HEK293 (cell line): ENCODE results near the gene PCGF1.

Experiments used
- GLI4 ChIP-seq: fragments of 450-650 bp; formaldehyde crosslinking; IDR thresholded peaks from 2 replicates; pipeline ENCODE4 v1.5.1; 2016; ENCODE audit warnings: missing biosample characterization, missing genetic modification characterization
- KLF16 ChIP-seq: fragments of 450-650 bp; formaldehyde crosslinking; IDR thresholded peaks from 2 replicates; pipeline ENCODE4 v1.5.1; 2017; ENCODE audit warnings: missing biosample characterization, missing genetic modification characterization
- MZF1 ChIP-seq: fragments of 450-650 bp; formaldehyde crosslinking; IDR thresholded peaks from 2 replicates; pipeline ENCODE4 v1.5.1; 2017; ENCODE audit warnings: missing biosample characterization, missing genetic modification characterization, borderline replicate concordance
- SP2 ChIP-seq: fragments of 450-650 bp; formaldehyde crosslinking; IDR thresholded peaks from 2 replicates; pipeline ENCODE4 v1.5.1; 2016; ENCODE audit warnings: missing biosample characterization, missing genetic modification characterization
- SP3 ChIP-seq: fragments of 450-650 bp; formaldehyde crosslinking; IDR thresholded peaks from 2 replicates; pipeline ENCODE4 v1.5.1; 2016; ENCODE audit warnings: missing biosample characterization, missing genetic modification characterization
- TRIM28 ChIP-seq: IDR thresholded peaks from 2 replicates; pipeline ENCODE4 v1.6.1; 2011; ENCODE audit warnings: low read length, control low read depth, borderline replicate concordance
- ZBTB7A ChIP-seq: fragments of 450-650 bp; formaldehyde crosslinking; IDR thresholded peaks from 2 replicates; pipeline ENCODE4 v1.5.1; 2016; ENCODE audit warnings: low read depth, missing biosample characterization, missing genetic modification characterization
- ZFHX2 ChIP-seq: fragments of 450-650 bp; formaldehyde crosslinking; conservative IDR thresholded peaks from 2 replicates; pipeline ENCODE4 v1.5.1; 2016; ENCODE audit warnings: missing biosample characterization, missing genetic modification characterization
- ZFP41 ChIP-seq: fragments of 450-650 bp; formaldehyde crosslinking; IDR thresholded peaks from 2 replicates; pipeline ENCODE4 v1.5.1; 2016; ENCODE audit warnings: missing biosample characterization, missing genetic modification characterization, borderline replicate concordance
- ZNF10 ChIP-seq: fragments of 450-650 bp; formaldehyde crosslinking; IDR thresholded peaks from 2 replicates; pipeline ENCODE4 v1.5.1; 2017; ENCODE audit warnings: missing biosample characterization, missing genetic modification characterization
- ZNF157 ChIP-seq: fragments of 450-650 bp; formaldehyde crosslinking; IDR thresholded peaks from 2 replicates; pipeline ENCODE4 v1.5.1; 2016; ENCODE audit warnings: missing biosample characterization, missing genetic modification characterization
- ZNF214 ChIP-seq: fragments of 450-650 bp; formaldehyde crosslinking; IDR thresholded peaks from 2 replicates; pipeline ENCODE4 v1.5.1; 2017; ENCODE audit warnings: missing biosample characterization, mild to moderate bottlenecking, missing genetic modification characterization, borderline replicate concordance
- ZNF223 ChIP-seq: fragments of 450-650 bp; formaldehyde crosslinking; IDR thresholded peaks from 2 replicates; pipeline ENCODE4 v1.5.1; 2016; ENCODE audit warnings: missing biosample characterization, missing genetic modification characterization
- ZNF24 ChIP-seq: fragments of 450-650 bp; formaldehyde crosslinking; IDR thresholded peaks from 2 replicates; pipeline ENCODE4 v1.5.1; 2016; ENCODE audit warnings: missing biosample characterization, missing genetic modification characterization
- ZNF311 ChIP-seq: fragments of 450-650 bp; formaldehyde crosslinking; IDR thresholded peaks from 2 replicates; pipeline ENCODE4 v1.5.1; 2017; ENCODE audit warnings: missing biosample characterization, missing genetic modification characterization, borderline replicate concordance
- ZNF335 ChIP-seq: fragments of 450-650 bp; formaldehyde crosslinking; conservative IDR thresholded peaks from 2 replicates; pipeline ENCODE4 v1.5.1; 2016; ENCODE audit warnings: missing biosample characterization, missing genetic modification characterization
- ZNF341 ChIP-seq: fragments of 450-650 bp; formaldehyde crosslinking; IDR thresholded peaks from 2 replicates; pipeline ENCODE4; 2016; ENCODE audit warnings: low read depth, missing biosample characterization, missing genetic modification characterization
- ZNF391 ChIP-seq: fragments of 450-650 bp; formaldehyde crosslinking; IDR thresholded peaks from 2 replicates; pipeline ENCODE4 v1.5.1; 2016; ENCODE audit warnings: low read depth, missing biosample characterization, missing genetic modification characterization, borderline replicate concordance
- ZNF404 ChIP-seq: fragments of 450-650 bp; formaldehyde crosslinking; IDR thresholded peaks from 2 replicates; pipeline ENCODE4 v1.5.1; 2017; ENCODE audit warnings: missing biosample characterization, missing genetic modification characterization
- ZNF521 ChIP-seq: fragments of 450-650 bp; formaldehyde crosslinking; IDR thresholded peaks from 2 replicates; pipeline ENCODE4 v1.5.1; 2017; ENCODE audit warnings: missing biosample characterization, mild to moderate bottlenecking, missing genetic modification characterization
- ZNF529 ChIP-seq: fragments of 450-650 bp; formaldehyde crosslinking; IDR thresholded peaks from 2 replicates; pipeline ENCODE4 v1.5.1; 2017; ENCODE audit warnings: missing genetic modification characterization, missing biosample characterization; ENCODE audit not compliant: insufficient replicate concordance
- ZNF530 ChIP-seq: fragments of 450-650 bp; formaldehyde crosslinking; IDR thresholded peaks from 2 replicates; pipeline ENCODE4 v1.5.1; 2016; ENCODE audit warnings: low read depth, missing biosample characterization, missing genetic modification characterization
- ZNF561 ChIP-seq: fragments of 450-650 bp; IDR thresholded peaks from 2 replicates; pipeline ENCODE4 v1.5.1; 2018; ENCODE audit warnings: missing biosample characterization, missing genetic modification characterization, borderline replicate concordance
- ZNF626 ChIP-seq: fragments of 450-650 bp; sonication (Bioruptor Pico); formaldehyde crosslinking; IDR thresholded peaks from 2 replicates; pipeline ENCODE4 v1.5.1; 2018; ENCODE audit warnings: missing biosample characterization, missing genetic modification characterization, inconsistent platforms
- ZNF670 ChIP-seq: fragments of 450-650 bp; formaldehyde crosslinking; IDR thresholded peaks from 2 replicates; pipeline ENCODE4 v1.5.1; 2016; ENCODE audit warnings: missing biosample characterization, missing genetic modification characterization, low read depth
- ZNF701 ChIP-seq: fragments of 450-650 bp; formaldehyde crosslinking; IDR thresholded peaks from 2 replicates; pipeline ENCODE4 v1.5.1; 2016; ENCODE audit warnings: missing biosample characterization, missing genetic modification characterization
- ZNF777 ChIP-seq: fragments of 450-650 bp; formaldehyde crosslinking; IDR thresholded peaks from 2 replicates; pipeline ENCODE4 v1.5.1; 2017; ENCODE audit warnings: missing biosample characterization, missing genetic modification characterization, borderline replicate concordance
- ZNF830 ChIP-seq: fragments of 450-650 bp; IDR thresholded peaks from 2 replicates; pipeline ENCODE4 v1.5.0; 2018; ENCODE audit warnings: missing biosample characterization, missing genetic modification characterization, low read depth, mild to moderate bottlenecking, moderate library complexity
- TF ChIP-seq, protein P1 (sequence below): fragments of 450-650 bp; formaldehyde crosslinking; IDR thresholded peaks from 2 replicates; pipeline ENCODE4 v1.5.1; 2016; ENCODE audit warnings: missing biosample characterization, missing genetic modification characterization
- TF ChIP-seq, protein P2 (sequence below): fragments of 450-650 bp; formaldehyde crosslinking; IDR thresholded peaks from 2 replicates; pipeline ENCODE4 v1.5.1; 2016; ENCODE audit warnings: missing biosample characterization, missing genetic modification characterization
- TF ChIP-seq, protein P3 (sequence below): fragments of 450-650 bp; formaldehyde crosslinking; IDR thresholded peaks from 2 replicates; pipeline ENCODE4 v1.5.1; 2016; ENCODE audit warnings: missing biosample characterization, missing genetic modification characterization
- TF ChIP-seq, protein P4 (sequence below): fragments of 450-650 bp; formaldehyde crosslinking; IDR thresholded peaks from 2 replicates; pipeline ENCODE4 v1.5.1; 2016; ENCODE audit warnings: missing biosample characterization, missing genetic modification characterization

PCGF1 gene

DNA sequence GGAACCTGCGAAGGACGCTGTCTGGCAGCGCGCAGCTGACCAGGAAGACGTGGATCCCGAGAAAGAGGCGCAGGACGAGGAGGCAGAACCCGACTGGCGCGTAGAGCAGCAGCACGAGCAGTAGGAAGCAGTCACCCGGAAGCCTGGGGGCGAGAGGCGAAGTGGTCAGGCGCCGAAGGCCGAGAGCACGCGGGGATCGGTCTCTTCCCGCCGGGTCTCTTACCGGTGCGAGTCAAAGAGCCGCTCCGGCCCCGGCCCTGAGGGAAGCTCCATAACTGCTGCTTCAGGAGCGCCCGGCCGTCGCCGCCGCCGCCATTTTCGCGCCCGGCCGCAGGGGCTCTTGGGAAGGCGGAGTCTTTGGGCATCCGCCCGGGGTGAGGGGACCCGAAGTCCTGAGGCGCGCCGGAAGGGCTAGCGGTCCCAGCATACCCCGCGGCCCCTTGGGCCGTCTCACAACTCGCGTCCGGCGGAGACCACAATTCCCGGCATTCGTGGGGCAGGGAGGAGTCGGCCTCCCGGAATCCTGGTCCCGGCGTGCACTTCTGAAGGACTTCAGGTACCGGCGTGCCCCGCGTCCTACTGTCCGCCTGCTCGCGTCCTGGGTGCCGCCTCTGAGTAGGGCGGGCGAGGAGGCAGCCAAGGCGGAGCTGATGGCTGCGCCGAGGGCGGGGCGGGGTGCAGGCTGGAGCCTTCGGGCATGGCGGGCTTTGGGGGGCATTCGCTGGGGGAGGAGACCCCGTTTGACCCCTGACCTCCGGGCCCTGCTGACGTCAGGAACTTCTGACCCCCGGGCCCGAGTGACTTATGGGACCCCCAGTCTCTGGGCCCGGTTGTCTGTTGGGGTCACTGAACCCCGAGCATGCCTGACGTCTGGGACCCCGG, 22.1 kb upstream of the PCGF1 start, which contains the start of the genes AUP1 and HTRA2 (continued):
- 0 out of 2 replicates have a peak, but pooled peaks have one; percentile 36 for TF ChIP-seq KLF16 (tag by site-specific recombination)
- no peak for TF ChIP-seq ZNF311
- TF ChIP-seq ZNF404 = no peak
- TF ChIP-seq, protein P1, sequence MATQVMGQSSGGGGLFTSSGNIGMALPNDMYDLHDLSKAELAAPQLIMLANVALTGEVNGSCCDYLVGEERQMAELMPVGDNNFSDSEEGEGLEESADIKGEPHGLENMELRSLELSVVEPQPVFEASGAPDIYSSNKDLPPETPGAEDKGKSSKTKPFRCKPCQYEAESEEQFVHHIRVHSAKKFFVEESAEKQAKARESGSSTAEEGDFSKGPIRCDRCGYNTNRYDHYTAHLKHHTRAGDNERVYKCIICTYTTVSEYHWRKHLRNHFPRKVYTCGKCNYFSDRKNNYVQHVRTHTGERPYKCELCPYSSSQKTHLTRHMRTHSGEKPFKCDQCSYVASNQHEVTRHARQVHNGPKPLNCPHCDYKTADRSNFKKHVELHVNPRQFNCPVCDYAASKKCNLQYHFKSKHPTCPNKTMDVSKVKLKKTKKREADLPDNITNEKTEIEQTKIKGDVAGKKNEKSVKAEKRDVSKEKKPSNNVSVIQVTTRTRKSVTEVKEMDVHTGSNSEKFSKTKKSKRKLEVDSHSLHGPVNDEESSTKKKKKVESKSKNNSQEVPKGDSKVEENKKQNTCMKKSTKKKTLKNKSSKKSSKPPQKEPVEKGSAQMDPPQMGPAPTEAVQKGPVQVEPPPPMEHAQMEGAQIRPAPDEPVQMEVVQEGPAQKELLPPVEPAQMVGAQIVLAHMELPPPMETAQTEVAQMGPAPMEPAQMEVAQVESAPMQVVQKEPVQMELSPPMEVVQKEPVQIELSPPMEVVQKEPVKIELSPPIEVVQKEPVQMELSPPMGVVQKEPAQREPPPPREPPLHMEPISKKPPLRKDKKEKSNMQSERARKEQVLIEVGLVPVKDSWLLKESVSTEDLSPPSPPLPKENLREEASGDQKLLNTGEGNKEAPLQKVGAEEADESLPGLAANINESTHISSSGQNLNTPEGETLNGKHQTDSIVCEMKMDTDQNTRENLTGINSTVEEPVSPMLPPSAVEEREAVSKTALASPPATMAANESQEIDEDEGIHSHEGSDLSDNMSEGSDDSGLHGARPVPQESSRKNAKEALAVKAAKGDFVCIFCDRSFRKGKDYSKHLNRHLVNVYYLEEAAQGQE = no peak
- no peak for TF ChIP-seq ZNF529
- TF ChIP-seq SP2 (tag by site-specific recombination) = peak; percentile 92
- TF ChIP-seq ZNF335 (tag by site-specific recombination) = peak; percentile 88
- no peak for TF ChIP-seq ZNF157
- TF ChIP-seq, protein P2, sequence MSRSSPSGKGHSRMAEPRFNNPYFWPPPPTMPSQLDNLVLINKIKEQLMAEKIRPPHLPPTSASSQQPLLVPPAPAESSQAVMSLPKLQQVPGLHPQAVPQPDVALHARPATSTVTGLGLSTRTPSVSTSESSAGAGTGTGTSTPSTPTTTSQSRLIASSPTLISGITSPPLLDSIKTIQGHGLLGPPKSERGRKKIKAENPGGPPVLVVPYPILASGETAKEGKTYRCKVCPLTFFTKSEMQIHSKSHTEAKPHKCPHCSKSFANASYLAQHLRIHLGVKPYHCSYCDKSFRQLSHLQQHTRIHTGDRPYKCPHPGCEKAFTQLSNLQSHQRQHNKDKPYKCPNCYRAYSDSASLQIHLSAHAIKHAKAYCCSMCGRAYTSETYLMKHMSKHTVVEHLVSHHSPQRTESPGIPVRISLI (tag by site-specific recombination) = no peak
- no peak for TF ChIP-seq ZFHX2 (tag by site-specific recombination)
- TF ChIP-seq ZNF391 (tag by site-specific recombination) = no peak
- TF ChIP-seq ZNF561 = no peak
- TF ChIP-seq ZNF530 (tag by site-specific recombination) = no peak
- no peak for TF ChIP-seq GLI4 (tag by site-specific recombination)
- TF ChIP-seq ZNF626 (tag by site-specific recombination) = no peak
- no peak for TF ChIP-seq ZFP41 (tag by site-specific recombination)
- TF ChIP-seq SP3 (tag by site-specific recombination) = peak; percentile 99
- TF ChIP-seq ZNF214 = no peak
- TF ChIP-seq, protein P3, sequence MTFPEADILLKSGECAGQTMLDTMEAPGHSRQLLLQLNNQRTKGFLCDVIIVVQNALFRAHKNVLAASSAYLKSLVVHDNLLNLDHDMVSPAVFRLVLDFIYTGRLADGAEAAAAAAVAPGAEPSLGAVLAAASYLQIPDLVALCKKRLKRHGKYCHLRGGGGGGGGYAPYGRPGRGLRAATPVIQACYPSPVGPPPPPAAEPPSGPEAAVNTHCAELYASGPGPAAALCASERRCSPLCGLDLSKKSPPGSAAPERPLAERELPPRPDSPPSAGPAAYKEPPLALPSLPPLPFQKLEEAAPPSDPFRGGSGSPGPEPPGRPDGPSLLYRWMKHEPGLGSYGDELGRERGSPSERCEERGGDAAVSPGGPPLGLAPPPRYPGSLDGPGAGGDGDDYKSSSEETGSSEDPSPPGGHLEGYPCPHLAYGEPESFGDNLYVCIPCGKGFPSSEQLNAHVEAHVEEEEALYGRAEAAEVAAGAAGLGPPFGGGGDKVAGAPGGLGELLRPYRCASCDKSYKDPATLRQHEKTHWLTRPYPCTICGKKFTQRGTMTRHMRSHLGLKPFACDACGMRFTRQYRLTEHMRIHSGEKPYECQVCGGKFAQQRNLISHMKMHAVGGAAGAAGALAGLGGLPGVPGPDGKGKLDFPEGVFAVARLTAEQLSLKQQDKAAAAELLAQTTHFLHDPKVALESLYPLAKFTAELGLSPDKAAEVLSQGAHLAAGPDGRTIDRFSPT (tag by site-specific recombination) = no peak
- TF ChIP-seq, protein P4, sequence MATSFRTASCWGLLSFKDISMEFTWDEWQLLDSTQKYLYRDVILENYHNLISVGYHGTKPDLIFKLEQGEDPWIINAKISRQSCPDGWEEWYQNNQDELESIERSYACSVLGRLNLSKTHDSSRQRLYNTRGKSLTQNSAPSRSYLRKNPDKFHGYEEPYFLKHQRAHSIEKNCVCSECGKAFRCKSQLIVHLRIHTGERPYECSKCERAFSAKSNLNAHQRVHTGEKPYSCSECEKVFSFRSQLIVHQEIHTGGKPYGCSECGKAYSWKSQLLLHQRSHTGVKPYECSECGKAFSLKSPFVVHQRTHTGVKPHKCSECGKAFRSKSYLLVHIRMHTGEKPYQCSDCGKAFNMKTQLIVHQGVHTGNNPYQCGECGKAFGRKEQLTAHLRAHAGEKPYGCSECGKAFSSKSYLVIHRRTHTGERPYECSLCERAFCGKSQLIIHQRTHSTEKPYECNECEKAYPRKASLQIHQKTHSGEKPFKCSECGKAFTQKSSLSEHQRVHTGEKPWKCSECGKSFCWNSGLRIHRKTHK (tag by site-specific recombination) = no peak
- TF ChIP-seq ZNF777 = 0 out of 2 replicates have a peak, but pooled peaks have one; percentile 16
- no peak for TF ChIP-seq ZNF10
- no peak for TF ChIP-seq TRIM28
- TF ChIP-seq ZNF24 (tag by site-specific recombination) = no peak
- peak; percentile 87 for TF ChIP-seq ZBTB7A (tag by site-specific recombination)
- no peak for TF ChIP-seq ZNF521 (tag by site-specific recombination)
- no peak for TF ChIP-seq MZF1 (tag by site-specific recombination)
- TF ChIP-seq ZNF830 = no peak
- TF ChIP-seq ZNF223 (tag by site-specific recombination) = no peak
- TF ChIP-seq ZNF701 (tag by site-specific recombination) = no peak
- TF ChIP-seq ZNF341 (tag by site-specific recombination) = no peak
- no peak for TF ChIP-seq ZNF670 (tag by site-specific recombination)
